Panc1 (cell line): Measurements from ENCODE around the gene SENP1. TPM values are rescaled to one million over a fixed set of nuclear protein-coding genes. Genes with fewer than 3 reads are reported as not detected.

Experiments
- ATAC-seq: fragments of 200-7000 bp; cut with Tn5 transposase; 2 replicates; pipeline ENCODE4 v1.9.1; 2020; ENCODE audit warnings: mild to moderate bottlenecking, moderate library complexity
- BruUV-seq: library from RNA; stranded (reverse); fragments of 400-500 nt; replicated peaks from 2 replicates; lab custom pipeline; 2021; lab: Mats Ljungman, UMichigan
- CTCF ChIA-PET: fragments of 300-600 bp; sonication (Branson Sonifier 250); formaldehyde crosslinking; loops from one replicate; lab custom pipeline; 2022; ENCODE audit warnings: antibody characterized with exemption; lab: Charles Lee
- POLR2A ChIA-PET: fragments of 300-600 bp; sonication (Branson Sonifier 250); formaldehyde crosslinking; loops from one replicate; lab custom pipeline; 2022; ENCODE audit warnings: antibody characterized with exemption; lab: Charles Lee
- DNase-seq: peaks from one replicate; pipeline ENCODE4 v3.0.0-alpha.2; 2010; ENCODE audit warnings: low read depth, low spot score
- H3K27ac ChIP-seq: 2 replicates; pipeline ENCODE4 v1.5.1; 2011; ENCODE audit warnings: mild to moderate bottlenecking, low read length, inconsistent platforms
- H3K27me3 ChIP-seq: fragments of 200-500 bp; sonication (Bioruptor generic); 2 replicates; pipeline ENCODE4 v1.6.0; 2014; ENCODE audit warnings: low read length, inconsistent platforms; ENCODE audit not compliant: control insufficient read depth, insufficient read depth
- H3K36me3 ChIP-seq: fragments of 200-500 bp; sonication (Bioruptor generic); 2 replicates; pipeline ENCODE4 v1.5.1; 2014; ENCODE audit warnings: inconsistent platforms, mild to moderate bottlenecking, low read length, moderate library complexity; ENCODE audit not compliant: control insufficient read depth, insufficient read depth
- H3K4me1 ChIP-seq: 2 replicates; pipeline ENCODE4 v1.5.1; 2011; ENCODE audit warnings: inconsistent platforms, mild to moderate bottlenecking, low read length, moderate library complexity; ENCODE audit not compliant: control insufficient read depth, insufficient read depth
- H3K4me3 ChIP-seq, 2 experiments: 2 replicates each; pipeline ENCODE4 v1.5.1; 2011 to 2012; ENCODE audit warnings: low read depth in 2 of 2, low read length in 2 of 2, mild to moderate bottlenecking in 2 of 2, inconsistent platforms in 1 of 2, moderate library complexity in 1 of 2
- H3K9me3 ChIP-seq: fragments of 200-500 bp; sonication (Bioruptor generic); 2 replicates; pipeline ENCODE4 v1.5.1; 2014; ENCODE audit warnings: low read depth, mild to moderate bottlenecking, inconsistent platforms, low read length, moderate library complexity; ENCODE audit not compliant: control insufficient read depth, insufficient read depth
- CTCF ChIP-seq: fragments of 450-650 bp; IDR thresholded peaks from 2 replicates; pipeline ENCODE4 v1.5.1; 2017; ENCODE audit warnings: mild to moderate bottlenecking
- POLR2AphosphoS5 ChIP-seq: IDR thresholded peaks from 2 replicates; pipeline ENCODE4 v1.6.1; 2012; ENCODE audit warnings: mild to moderate bottlenecking, low read depth, low read length, moderate library complexity
- REST ChIP-seq, 2 experiments: IDR thresholded peaks; 2 replicates each; pipeline ENCODE4 v1.6.1; 2011 to 2012; ENCODE audit warnings: low read depth in 2 of 2, control low read depth in 1 of 2, low read length in 1 of 2, mild to moderate bottlenecking in 1 of 2, moderate library complexity in 1 of 2; ENCODE audit not compliant: insufficient read depth in 1 of 2
- SIN3A ChIP-seq: IDR thresholded peaks from 2 replicates; pipeline ENCODE4 v1.6.1; 2012; ENCODE audit warnings: low read depth, mild to moderate bottlenecking, low read length, moderate library complexity, borderline replicate concordance; ENCODE audit not compliant: insufficient read depth
- TCF7L2 ChIP-seq: IDR thresholded peaks from 2 replicates; pipeline ENCODE4 v1.6.1; 2011; ENCODE audit warnings: mild to moderate bottlenecking, low read depth, low read length, inconsistent platforms
- in situ Hi-C: cut with HindIII; loops from 2 replicates; pipeline ENCODE4 v1.10.0; 2016; ENCODE audit warnings: low sequenced_read_pairs, low pct_unique_long_range_greater_than_20kb
- intact Hi-C: fragments of 100-400 bp; cut with micrococcal nuclease; formaldehyde crosslinking; loops from one replicate; pipeline ENCODE4 v1.10.0; 2022; ENCODE audit not compliant: unreplicated experiment
- total RNA-seq: library from RNA; stranded (reverse); gene quantifications from one replicate; pipeline ENCODE4 v1.2.1, GENCODE V29; 2021; ENCODE audit not compliant: unreplicated experiment

The SENP1 gene
- total RNA-seq, 1 experiment from 2014 or later, result 35.2 TPM

- H3K9me3 ChIP-seq, result no peaks in the 10 kb centered on the region
- in situ Hi-C loops (no loop called here), intact Hi-C loops (no loop called here)
- peaks cover 30% of the 10 kb centered on the region for H3K4me1 ChIP-seq
- H3K4me3 ChIP-seq, result no peak overlapping the region
- peak; percentile 94 for ATAC-seq
- no peak for DNase-seq
- no TSS peak for BruUV-seq
- ChIA-PET POLR2A (interaction anchor here (0.5 kb wide), 1 partner anchor 177 kb away, joined by 4 read pairs; no protein-coding TSS in a partner anchor), CTCF (interaction anchor here (0.6 kb wide), 1 partner anchor 68 kb away, joined by 6 read pairs; no protein-coding TSS in a partner anchor)
- H3K36me3 ChIP-seq, result no peaks in the 10 kb centered on the region
- TF ChIP-seq POLR2AphosphoS5, result peak; percentile 73
- no peak for TF ChIP-seq CTCF
- TF ChIP-seq TCF7L2, result peak; percentile 98
- no peak for TF ChIP-seq SIN3A
- TF ChIP-seq REST (IDR thresholded peaks at IDR 0.05; ENCODE audit: insufficient read depth in 1 of 2, low read depth in 2 of 2, low read length in 1 of 2), result peak in 1 of 2 experiments; percentile 44; a peak in 1 of 4 replicates
- H3K27me3 ChIP-seq, result peaks cover 6% of the 10 kb centered on the region; the same call in 1 of the 2 replicates
- H3K27ac ChIP-seq, result no peak overlapping the region
Measured at GRCh38 chr12:48021485-48022179, 84.2 kb downstream of the SENP1 start.

GRCh38 chr12:48019639-48020265 is 86.1 kb downstream of the SENP1 start:
- in situ Hi-C loops, result no loop called here
- Histone ChIP-seq H3K36me3 (no peaks in the 10 kb centered on the region), H3K9me3 (no peaks in the 10 kb centered on the region), H3K4me3 (no peak overlapping the region), H3K27ac (no peak overlapping the region), H3K27me3 (peaks cover 8% of the 10 kb centered on the region; the same call in 1 of the 2 replicates), H3K4me1 (peaks cover 20% of the 10 kb centered on the region)
- intact Hi-C loops, result no loop called here
- DNase-seq, result no peak
- no TSS peak for BruUV-seq
- ChIA-PET CTCF (no interaction called here), POLR2A (no interaction called here)
- ATAC-seq, result no peak
- no peak for TF ChIP-seq SIN3A
- no peak for TF ChIP-seq REST (IDR thresholded peaks at IDR 0.05; ENCODE audit: insufficient read depth in 1 of 2, low read depth in 2 of 2, low read length in 1 of 2)
- TF ChIP-seq TCF7L2, result no peak
- TF ChIP-seq POLR2AphosphoS5, result no peak
- no peak for TF ChIP-seq CTCF
